Astrocyte (in vitro differentiated cells and primary cell): ENCODE measurements around the gene CIB4.

Source experiments
- EZH2 ChIP-seq: IDR thresholded peaks from 2 replicates; pipeline ENCODE4 v1.6.1; 2012; ENCODE audit warnings: mild to moderate bottlenecking, low read length, inconsistent platforms; ENCODE audit not compliant: insufficient read depth
- TF ChIP-seq, protein P1 (sequence below): IDR thresholded peaks from 2 replicates; pipeline ENCODE4 v1.5.1; 2011; ENCODE audit warnings: low read depth, mild to moderate bottlenecking, inconsistent platforms, low read length, moderate library complexity; ENCODE audit not compliant: insufficient read depth

- TF ChIP-seq, protein P1, sequence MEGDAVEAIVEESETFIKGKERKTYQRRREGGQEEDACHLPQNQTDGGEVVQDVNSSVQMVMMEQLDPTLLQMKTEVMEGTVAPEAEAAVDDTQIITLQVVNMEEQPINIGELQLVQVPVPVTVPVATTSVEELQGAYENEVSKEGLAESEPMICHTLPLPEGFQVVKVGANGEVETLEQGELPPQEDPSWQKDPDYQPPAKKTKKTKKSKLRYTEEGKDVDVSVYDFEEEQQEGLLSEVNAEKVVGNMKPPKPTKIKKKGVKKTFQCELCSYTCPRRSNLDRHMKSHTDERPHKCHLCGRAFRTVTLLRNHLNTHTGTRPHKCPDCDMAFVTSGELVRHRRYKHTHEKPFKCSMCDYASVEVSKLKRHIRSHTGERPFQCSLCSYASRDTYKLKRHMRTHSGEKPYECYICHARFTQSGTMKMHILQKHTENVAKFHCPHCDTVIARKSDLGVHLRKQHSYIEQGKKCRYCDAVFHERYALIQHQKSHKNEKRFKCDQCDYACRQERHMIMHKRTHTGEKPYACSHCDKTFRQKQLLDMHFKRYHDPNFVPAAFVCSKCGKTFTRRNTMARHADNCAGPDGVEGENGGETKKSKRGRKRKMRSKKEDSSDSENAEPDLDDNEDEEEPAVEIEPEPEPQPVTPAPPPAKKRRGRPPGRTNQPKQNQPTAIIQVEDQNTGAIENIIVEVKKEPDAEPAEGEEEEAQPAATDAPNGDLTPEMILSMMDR, result no peak
- TF ChIP-seq EZH2, result no peak
These were observed 98.3 kb downstream of the CIB4 start for GRCh38 chr2:26542676-26543505.
